ENCODE data around the gene COPB2. TPM values are rescaled to one million over a fixed set of nuclear protein-coding genes. Genes with fewer than 3 reads are reported as not detected.

The COPB2 gene
- total and polyA plus RNA-seq, 2 of the 8 experiments (the other 6 are each of a cell fraction or from before 2014, with no cell fraction given): 40.3 to 119 TPM

DNA sequence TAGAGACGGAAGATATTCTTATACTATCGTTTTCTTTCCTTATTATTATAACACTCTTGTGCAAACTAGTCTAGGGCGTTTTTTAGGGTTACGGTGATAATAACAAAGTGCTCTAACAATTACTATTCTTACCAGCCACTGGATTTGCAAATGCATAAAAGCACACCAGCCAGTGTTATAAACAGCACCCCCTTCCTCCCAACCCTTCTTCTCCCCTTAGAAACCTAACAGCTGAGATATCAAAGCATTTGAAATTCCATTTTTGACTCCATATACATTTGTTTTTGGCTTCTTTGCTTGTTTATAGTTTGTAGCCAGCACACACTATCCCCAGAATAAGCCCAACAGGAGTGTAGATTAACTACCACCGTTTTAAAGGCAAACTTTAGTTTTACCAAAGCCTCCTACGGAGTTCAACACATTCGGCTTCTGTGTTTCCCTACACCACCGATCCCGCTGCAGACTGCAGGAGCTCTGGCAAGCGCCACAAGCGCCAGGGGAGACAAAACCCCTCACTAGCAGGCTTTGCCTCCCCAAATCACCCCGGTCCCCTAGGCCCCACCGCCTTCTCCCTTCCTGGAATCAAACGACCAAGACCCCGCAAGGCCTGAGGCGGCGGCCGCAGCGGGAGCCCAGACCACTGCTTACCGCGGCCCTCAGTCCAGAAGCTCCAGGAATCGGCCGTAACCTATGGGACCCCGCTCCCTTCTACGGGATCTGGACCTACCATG is 461 bp downstream of the COPB2 start:
- no peak overlapping the region for H3K14ac ChIP-seq (ENCODE audit: insufficient read length)
- H3K27me3 ChIP-seq (replicated peaks in 1 of 4; ENCODE audit: control insufficient read depth in 3 of 4, extremely low read depth in 1 of 4, insufficient read depth in 3 of 4, low read length in 3 of 4): no peaks in the 10 kb centered on the region

More for the DNA sequence above, 461 bp downstream of the COPB2 start:
- Histone ChIP-seq H4K20me1 (replicated peaks in 1 of 2; ENCODE audit: control insufficient read depth in 1 of 2, insufficient read depth in 2 of 2, low read length in 2 of 2) (peaks cover 2 to 3% of the 10 kb centered on the region in 2 experiments), H3K9me3 (ENCODE audit: insufficient read depth in 2 of 2, low read depth in 1 of 2, low read length in 1 of 2) (no peaks in the 10 kb centered on the region), H2BK12ac (ENCODE audit: low read depth, low read length) (no peak overlapping the region), H4K8ac (ENCODE audit: extremely low read depth, insufficient read depth, low read length) (peak overlapping the region; percentile 97; the same call in 1 of the 2 replicates), H2BK15ac (ENCODE audit: low read length) (no peak overlapping the region), H3K27ac (ENCODE audit: low read depth, low read length) (peak overlapping the region; percentile 72), H2BK20ac (ENCODE audit: low read length) (no peak overlapping the region), H3K23me2 (ENCODE audit: low read depth, low read length) (0 out of 2 replicates have a peak, but pooled peaks cover 2% of the 10 kb centered on the region), H3K4me1 (replicated peaks in 1 of 4; ENCODE audit: control insufficient read depth in 3 of 4, insufficient read depth in 4 of 4, low read length in 3 of 4) (no peaks in the 10 kb centered on the region), H2BK120ac (replicated peaks; ENCODE audit: low read depth, low read length) (no peak overlapping the region), H3K79me1 (ENCODE audit: low read depth, low read length) (no peaks in the 10 kb centered on the region), H4K5ac (ENCODE audit: insufficient read length, low read depth, low read length) (no peak overlapping the region), H3K4me2 (ENCODE audit: insufficient read depth in 1 of 2, low read depth in 2 of 2, low read length in 2 of 2) (peak overlapping the region; percentile 60 to 76), H2BK5ac (ENCODE audit: low read depth, low read length) (peak overlapping the region; percentile 67), H3K18ac (ENCODE audit: extremely low read depth, low read length) (peak overlapping the region; percentile 71; the same call in 1 of the 2 replicates), H2AK5ac (ENCODE audit: low read depth, low read length) (no peak overlapping the region), H4K91ac (replicated peaks; ENCODE audit: insufficient read length, low read length) (no peak overlapping the region), H3K79me2 (ENCODE audit: control insufficient read depth in 1 of 2, insufficient read depth in 2 of 2, low read length in 2 of 2) (peaks cover 6 to 61% of the 10 kb centered on the region in 2 experiments; a peak in 3 of 4 replicates), H3K56ac (replicated peaks; ENCODE audit: insufficient read length, low read depth, low read length) (no peak overlapping the region), H3K4me3 (ENCODE audit: extremely low read depth in 1 of 4, insufficient read depth in 2 of 4, low read depth in 3 of 4, low read length in 4 of 4) (peak overlapping the region; percentile 87 to 98 (median 92)), H3K23ac (ENCODE audit: insufficient read length) (no peak overlapping the region), H3K9ac (replicated peaks in 1 of 4; ENCODE audit: extremely low read depth in 1 of 4, low read depth in 3 of 4, low read length in 3 of 4) (peak overlapping the region; percentile 75 to 96 (median 94)), H2AFZ (ENCODE audit: low read length) (peak overlapping the region; percentile 3), H3K4ac (replicated peaks; ENCODE audit: insufficient read length, low read depth, low read length) (no peak overlapping the region), H3K36me3 (ENCODE audit: control insufficient read depth in 2 of 4, insufficient read depth in 4 of 4, low read length in 3 of 4) (no peaks in the 10 kb centered on the region)
- DNase-seq (ENCODE audit: low read depth in 1 of 2, low spot score in 2 of 2) (no peak), FAIRE-seq (no peak)
- TF ChIP-seq SAP30 (IDR thresholded peaks at IDR 0.05; ENCODE audit: insufficient read depth, insufficient replicate concordance, low read length): peak; percentile 78
- TF ChIP-seq BRCA1 (IDR thresholded peaks at IDR 0.05; ENCODE audit: low read depth, low read length): no peak
- TF ChIP-seq PHF8 (conservative IDR thresholded peaks at IDR 0.05; ENCODE audit: low read depth, low read length): peak; percentile 89
- TF ChIP-seq ASH2L (IDR thresholded peaks at IDR 0.05; ENCODE audit: low read length): peak; percentile 52
- ChIA-PET CTCF (ENCODE audit: partially characterized antibody) (interaction anchor here (1.1 to 1.5 kb wide), 3 partner anchors 35 to 175 kb away, joined by 3 to 4 read pairs (median 3); no protein-coding TSS in a partner anchor), POLR2A (ENCODE audit: partially characterized antibody) (interaction anchor here (0.8 to 1.5 kb wide), 6 partner anchors 9 to 146 kb away, joined by 3 to 5 read pairs (median 4); partner anchors contain the start of gene MRPS22)
- 8% methylated on average over 25 of the region's 25 CpGs; no CpG with 5 or more reads in 1 of the 2 experiments for WGBS, 2 experiments (ENCODE audit: extremely low coverage in 1 of 2, insufficient coverage in 1 of 2, insufficient read length in 1 of 2, insufficient replicate concordance in 2 of 2, low coverage in 1 of 2, low lambda C conversion rate in 2 of 2, missing lambda C conversion rate in 1 of 2)

All from H1 (cell line).